Measurements from ENCODE around the gene ZNF367.
"Not testable (repeated sequence)": the region's sequence is repeated elsewhere in the genome, so short reads cannot be mapped to it uniquely, and the experiment has no call there.

The ZNF367 gene

DNA sequence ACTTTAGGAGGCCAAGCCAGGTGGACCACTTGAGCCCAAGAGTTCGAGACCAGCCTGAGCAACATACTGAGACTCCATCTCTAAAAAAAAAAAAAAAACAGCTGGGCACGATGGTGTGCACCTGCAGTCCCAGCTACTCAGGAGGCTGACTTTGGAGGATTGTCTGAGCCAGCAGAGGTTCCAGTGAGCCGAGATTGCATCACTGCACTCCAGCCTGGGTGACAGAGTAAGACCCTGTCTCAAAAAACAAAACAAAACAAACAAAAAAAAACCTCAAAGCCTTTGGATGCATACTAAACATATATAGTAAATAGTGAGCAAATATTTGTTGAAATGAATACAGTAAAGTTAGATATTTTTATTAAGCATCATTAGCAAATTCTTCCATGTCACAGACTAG, 40.0 kb downstream of the ZNF367 start:
- H3K27me3 ChIP-seq (ENCODE audit: insufficient read depth, poor library complexity, severe bottlenecking), result no peaks in the 10 kb centered on the region
- no peak for DNase-seq (ENCODE audit: low read depth in 1 of 2, low spot score in 1 of 2)
- H3K4me3 ChIP-seq (replicated peaks; ENCODE audit: insufficient read depth, low read length), result no peak overlapping the region
- TF ChIP-seq GABPA (IDR thresholded peaks at IDR 0.05; ENCODE audit: low read depth), result no peak
- TF ChIP-seq, protein P1, sequence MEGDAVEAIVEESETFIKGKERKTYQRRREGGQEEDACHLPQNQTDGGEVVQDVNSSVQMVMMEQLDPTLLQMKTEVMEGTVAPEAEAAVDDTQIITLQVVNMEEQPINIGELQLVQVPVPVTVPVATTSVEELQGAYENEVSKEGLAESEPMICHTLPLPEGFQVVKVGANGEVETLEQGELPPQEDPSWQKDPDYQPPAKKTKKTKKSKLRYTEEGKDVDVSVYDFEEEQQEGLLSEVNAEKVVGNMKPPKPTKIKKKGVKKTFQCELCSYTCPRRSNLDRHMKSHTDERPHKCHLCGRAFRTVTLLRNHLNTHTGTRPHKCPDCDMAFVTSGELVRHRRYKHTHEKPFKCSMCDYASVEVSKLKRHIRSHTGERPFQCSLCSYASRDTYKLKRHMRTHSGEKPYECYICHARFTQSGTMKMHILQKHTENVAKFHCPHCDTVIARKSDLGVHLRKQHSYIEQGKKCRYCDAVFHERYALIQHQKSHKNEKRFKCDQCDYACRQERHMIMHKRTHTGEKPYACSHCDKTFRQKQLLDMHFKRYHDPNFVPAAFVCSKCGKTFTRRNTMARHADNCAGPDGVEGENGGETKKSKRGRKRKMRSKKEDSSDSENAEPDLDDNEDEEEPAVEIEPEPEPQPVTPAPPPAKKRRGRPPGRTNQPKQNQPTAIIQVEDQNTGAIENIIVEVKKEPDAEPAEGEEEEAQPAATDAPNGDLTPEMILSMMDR (IDR thresholded peaks at IDR 0.05; ENCODE audit: insufficient read depth, low read length), result no peak
- TF ChIP-seq POLR2AphosphoS5 (IDR thresholded peaks at IDR 0.05; ENCODE audit: low read depth), result no peak
- TF ChIP-seq SPI1 (IDR thresholded peaks at IDR 0.05; ENCODE audit: borderline replicate concordance, low read depth), result no peak
- TF ChIP-seq, protein P2, sequence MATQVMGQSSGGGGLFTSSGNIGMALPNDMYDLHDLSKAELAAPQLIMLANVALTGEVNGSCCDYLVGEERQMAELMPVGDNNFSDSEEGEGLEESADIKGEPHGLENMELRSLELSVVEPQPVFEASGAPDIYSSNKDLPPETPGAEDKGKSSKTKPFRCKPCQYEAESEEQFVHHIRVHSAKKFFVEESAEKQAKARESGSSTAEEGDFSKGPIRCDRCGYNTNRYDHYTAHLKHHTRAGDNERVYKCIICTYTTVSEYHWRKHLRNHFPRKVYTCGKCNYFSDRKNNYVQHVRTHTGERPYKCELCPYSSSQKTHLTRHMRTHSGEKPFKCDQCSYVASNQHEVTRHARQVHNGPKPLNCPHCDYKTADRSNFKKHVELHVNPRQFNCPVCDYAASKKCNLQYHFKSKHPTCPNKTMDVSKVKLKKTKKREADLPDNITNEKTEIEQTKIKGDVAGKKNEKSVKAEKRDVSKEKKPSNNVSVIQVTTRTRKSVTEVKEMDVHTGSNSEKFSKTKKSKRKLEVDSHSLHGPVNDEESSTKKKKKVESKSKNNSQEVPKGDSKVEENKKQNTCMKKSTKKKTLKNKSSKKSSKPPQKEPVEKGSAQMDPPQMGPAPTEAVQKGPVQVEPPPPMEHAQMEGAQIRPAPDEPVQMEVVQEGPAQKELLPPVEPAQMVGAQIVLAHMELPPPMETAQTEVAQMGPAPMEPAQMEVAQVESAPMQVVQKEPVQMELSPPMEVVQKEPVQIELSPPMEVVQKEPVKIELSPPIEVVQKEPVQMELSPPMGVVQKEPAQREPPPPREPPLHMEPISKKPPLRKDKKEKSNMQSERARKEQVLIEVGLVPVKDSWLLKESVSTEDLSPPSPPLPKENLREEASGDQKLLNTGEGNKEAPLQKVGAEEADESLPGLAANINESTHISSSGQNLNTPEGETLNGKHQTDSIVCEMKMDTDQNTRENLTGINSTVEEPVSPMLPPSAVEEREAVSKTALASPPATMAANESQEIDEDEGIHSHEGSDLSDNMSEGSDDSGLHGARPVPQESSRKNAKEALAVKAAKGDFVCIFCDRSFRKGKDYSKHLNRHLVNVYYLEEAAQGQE (IDR thresholded peaks at IDR 0.05; ENCODE audit: insufficient replicate concordance, low read depth), result no peak
- no peak overlapping the region for H3K27ac ChIP-seq (replicated peaks)

DNA sequence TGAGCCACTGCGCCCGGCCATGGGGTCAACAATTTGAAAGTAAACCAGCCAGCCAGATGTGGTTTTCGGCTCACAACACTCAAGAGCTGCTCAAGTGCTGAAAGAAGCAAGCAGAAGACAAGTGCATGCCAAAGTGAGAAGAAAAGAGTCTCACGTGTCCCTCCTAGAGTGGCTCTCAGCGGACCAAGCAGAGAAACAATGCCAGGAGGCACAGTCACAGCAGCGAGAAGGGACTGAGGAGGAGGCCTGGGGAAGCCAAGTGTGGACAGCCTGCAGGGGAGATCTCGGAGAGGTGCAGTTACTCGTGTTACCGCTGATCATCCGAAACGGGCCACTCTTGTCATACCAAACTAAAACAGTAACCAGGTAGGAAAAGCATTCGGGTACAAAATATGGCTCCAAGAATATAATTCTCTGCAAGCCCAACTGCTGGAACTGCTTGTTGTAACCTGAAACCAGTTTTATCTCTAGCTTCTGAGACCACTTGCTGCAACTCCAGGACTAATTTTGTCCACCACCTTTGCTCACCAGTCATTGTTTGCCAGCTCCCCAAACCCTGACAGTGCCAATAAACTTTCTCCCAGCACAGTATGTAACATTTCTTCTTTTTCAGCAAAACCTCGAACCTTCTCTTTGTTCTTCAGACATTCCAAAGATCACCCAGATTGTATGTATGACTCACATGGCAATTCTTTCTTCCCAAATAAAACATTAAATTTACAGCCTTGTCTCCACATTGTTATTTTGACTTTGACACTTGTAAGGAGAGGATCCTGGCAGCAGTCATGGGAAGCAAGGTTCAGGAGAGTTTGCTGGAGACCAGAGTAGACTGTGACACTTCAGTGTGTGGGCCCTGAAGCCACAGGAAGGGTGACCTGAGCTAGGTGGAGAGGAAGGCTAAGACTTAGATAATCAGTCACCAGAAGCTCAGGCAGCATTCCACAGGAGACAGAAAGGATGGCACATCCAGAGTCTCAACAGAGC, 41.0 kb downstream of the ZNF367 start:
- TF ChIP-seq, protein P1 (IDR thresholded peaks at IDR 0.05; ENCODE audit: insufficient read depth, low read length), result no peak
- no peak for TF ChIP-seq GABPA (IDR thresholded peaks at IDR 0.05; ENCODE audit: low read depth)
- TF ChIP-seq SPI1 (IDR thresholded peaks at IDR 0.05; ENCODE audit: borderline replicate concordance, low read depth), result no peak
- TF ChIP-seq, protein P2 (IDR thresholded peaks at IDR 0.05; ENCODE audit: insufficient replicate concordance, low read depth), result no peak
- no peak for TF ChIP-seq POLR2AphosphoS5 (IDR thresholded peaks at IDR 0.05; ENCODE audit: low read depth)
- no peak overlapping the region for H3K4me3 ChIP-seq (replicated peaks; ENCODE audit: insufficient read depth, low read length)
- no peak for DNase-seq (ENCODE audit: low read depth in 1 of 2, low spot score in 1 of 2)
- H3K27ac ChIP-seq (replicated peaks), result no peak overlapping the region
- H3K27me3 ChIP-seq (ENCODE audit: insufficient read depth, poor library complexity, severe bottlenecking), result no peaks in the 10 kb centered on the region

DNA sequence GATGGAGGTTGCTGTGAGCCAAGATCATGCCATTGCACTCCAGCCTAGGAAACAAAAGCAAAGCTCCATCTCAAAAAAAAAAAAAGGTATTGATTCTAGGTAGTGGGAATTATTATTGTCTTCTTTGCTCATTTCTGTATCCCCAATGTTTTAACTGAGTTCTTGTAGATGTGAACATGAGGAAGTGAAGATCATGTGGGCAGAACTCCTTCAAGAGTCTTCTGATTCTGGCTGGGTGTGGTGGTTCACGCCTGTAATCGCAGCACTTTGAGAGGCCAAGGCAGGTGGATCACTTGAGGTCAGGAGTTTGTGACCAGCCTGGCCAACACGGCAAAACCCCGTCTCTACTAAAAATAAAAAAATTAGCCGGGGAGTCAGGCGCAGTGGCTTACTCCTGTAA, 42.7 kb downstream of the ZNF367 start:
- not testable (repeated sequence) for H3K27ac ChIP-seq (replicated peaks); H3K27me3 ChIP-seq (ENCODE audit: insufficient read depth, poor library complexity, severe bottlenecking); H3K4me3 ChIP-seq (replicated peaks; ENCODE audit: insufficient read depth, low read length); DNase-seq (ENCODE audit: low read depth in 1 of 2, low spot score in 1 of 2)

DNA sequence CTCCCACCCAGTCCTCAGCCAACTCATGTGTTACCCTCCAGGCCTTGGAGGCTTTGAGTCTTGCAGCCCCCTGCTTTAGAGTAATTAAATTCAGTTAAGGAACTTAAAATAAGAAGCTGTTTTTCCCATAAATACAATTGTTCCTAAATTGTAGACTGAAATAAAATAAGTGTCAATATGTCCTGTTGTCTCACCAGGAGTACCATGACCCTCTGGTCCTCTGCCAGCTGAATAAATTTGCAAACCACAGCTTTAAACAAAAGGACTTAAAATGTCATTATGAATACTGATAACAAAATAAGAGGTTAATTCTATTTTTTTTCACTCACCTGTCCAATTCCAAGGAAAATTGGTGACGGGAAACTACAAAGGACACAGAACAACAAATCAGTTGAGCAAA, 50.2 kb downstream of the ZNF367 start:
- DNase-seq (ENCODE audit: low read depth in 1 of 2, low spot score in 1 of 2), result no peak
- Histone ChIP-seq H3K4me3 (replicated peaks; ENCODE audit: insufficient read depth, low read length) (no peak overlapping the region), H3K27ac (replicated peaks) (no peak overlapping the region), H3K27me3 (ENCODE audit: insufficient read depth, poor library complexity, severe bottlenecking) (no peaks in the 10 kb centered on the region)
- TF ChIP-seq, protein P2 (IDR thresholded peaks at IDR 0.05; ENCODE audit: insufficient replicate concordance, low read depth), result no peak
- TF ChIP-seq POLR2AphosphoS5 (IDR thresholded peaks at IDR 0.05; ENCODE audit: low read depth) (no peak), GABPA (IDR thresholded peaks at IDR 0.05; ENCODE audit: low read depth) (no peak), SPI1 (IDR thresholded peaks at IDR 0.05; ENCODE audit: borderline replicate concordance, low read depth) (no peak)
- TF ChIP-seq, protein P1 (IDR thresholded peaks at IDR 0.05; ENCODE audit: insufficient read depth, low read length), result no peak

Data from HL-60 (cell line).